ENCODE results near the gene TUBB1.

- TF ChIP-seq POLR2A (IDR thresholded peaks at IDR 0.05; ENCODE audit: low read length) (no peak), GATA1 (IDR thresholded peaks at IDR 0.05; ENCODE audit: low read depth, low read length) (no peak)
Measured at GRCh38 chr20:59023616-59024015, 4.4 kb downstream of the TUBB1 start.
